CD4-positive, alpha-beta T cell treated with Interferon gamma for 1 hour (primary cell): ENCODE measurements around the gene CAMTA2.
A peak's percentile ranks its signal among the peaks of the same experiment; 100 is the strongest.
"Not testable (repeated sequence)": the region's sequence is repeated elsewhere in the genome, so short reads cannot be mapped to it uniquely, and the experiment has no call there.

Experiments used
- DNase-seq: peaks from one replicate; pipeline ENCODE4 v3.0.0-alpha.2; 2020

CAMTA2 gene

GRCh38 chr17:4986951-4987766 is at the start of gene CAMTA2:
Gene CAMTA2 (minus strand): TSS chr17:4987675. CDS start chr17:4986222, 1,453 bp downstream.
- DNase-seq = peak; percentile 84

GRCh38 chr17:5035315-5035714 is 47.8 kb upstream of the CAMTA2 start, which contains the start of gene SLC52A1:
Gene SLC52A1 (minus strand): TSS chr17:5035426. CDS start chr17:5034606, 820 bp downstream.
- no peak for DNase-seq

- no peak for DNase-seq
These were observed 47.2 kb upstream of the CAMTA2 start for GRCh38 chr17:5034651-5035050.

- no peak for DNase-seq
These were observed 46.6 kb upstream of the CAMTA2 start for GRCh38 chr17:5034063-5034462.

- DNase-seq = no peak
These were observed 46.0 kb upstream of the CAMTA2 start for GRCh38 chr17:5033352-5034015.

GRCh38 chr17:5032865-5033264 is 45.4 kb upstream of the CAMTA2 start:
- no peak for DNase-seq

- peak; percentile 78 for DNase-seq
These were observed 44.0 kb upstream of the CAMTA2 start for GRCh38 chr17:5031365-5032082.

GRCh38 chr17:5030168-5030567 is 42.7 kb upstream of the CAMTA2 start:
- not testable (repeated sequence) for DNase-seq

- DNase-seq = no peak
These were observed 40.4 kb upstream of the CAMTA2 start for GRCh38 chr17:5027916-5028315.

GRCh38 chr17:5027299-5027698 is 39.8 kb upstream of the CAMTA2 start:
- DNase-seq = no peak

- DNase-seq = no peak
These were observed 37.1 kb upstream of the CAMTA2 start for GRCh38 chr17:5024604-5025003.

GRCh38 chr17:5023588-5024147 is 36.2 kb upstream of the CAMTA2 start:
- DNase-seq = no peak

- no peak for DNase-seq
These were observed 34.8 kb upstream of the CAMTA2 start for GRCh38 chr17:5022171-5022711.

- no peak for DNase-seq
These were observed 33.1 kb upstream of the CAMTA2 start for GRCh38 chr17:5020502-5021023.

- DNase-seq = peak; percentile 37
These were observed 32.0 kb upstream of the CAMTA2 start for GRCh38 chr17:5019475-5019956.

GRCh38 chr17:5014357-5014756 is 26.9 kb upstream of the CAMTA2 start:
- no peak for DNase-seq

- no peak for DNase-seq
These were observed 24.5 kb upstream of the CAMTA2 start for GRCh38 chr17:5011928-5012327.

- DNase-seq = no peak
These were observed 15.9 kb upstream of the CAMTA2 start for GRCh38 chr17:5003214-5003867.

GRCh38 chr17:5002121-5002788 is 14.8 kb upstream of the CAMTA2 start:
- DNase-seq = no peak

- DNase-seq = no peak
These were observed 12.8 kb upstream of the CAMTA2 start for GRCh38 chr17:5000237-5000639.

- DNase-seq = no peak
These were observed 12.1 kb upstream of the CAMTA2 start for GRCh38 chr17:4999430-5000093.
